Psoas muscle (tissue), 8 donors: Measurements from ENCODE around the gene GNG7. TPM values are rescaled to one million over a fixed set of nuclear protein-coding genes. Genes with fewer than 3 reads are reported as not detected.

Source experiments
- ATAC-seq, 4 donors: fragments of 200-7000 bp; cut with Tn5 transposase; one replicate each; pipeline ENCODE4 v1.9.1; 2020; ENCODE audit warnings: moderate library complexity in 3 of 4, mild to moderate bottlenecking in 2 of 4
- DNase-seq, 2 donors: peaks; one replicate each; pipeline ENCODE4 v3.0.0-alpha.2; 2020
- H3K27ac ChIP-seq: fragments of 200-600 bp; one replicate; pipeline ENCODE4 v1.8.0; 2022
- H3K27me3 ChIP-seq, 3 donors: fragments of 200-600 bp in 1 of 3; one replicate each; pipeline versions ENCODE4 v1.6.1 to v1.8.0; 2013 to 2022; ENCODE audit warnings: low read length in 2 of 3, mild to moderate bottlenecking in 2 of 3, moderate library complexity in 1 of 3; ENCODE audit not compliant: insufficient read depth in 3 of 3
- H3K36me3 ChIP-seq, 2 donors: fragments of 200-600 bp in 1 of 2; one replicate each; pipeline versions ENCODE4 v1.6.1 to v1.8.0; 2013 to 2022; ENCODE audit warnings: low read depth in 1 of 2, mild to moderate bottlenecking in 1 of 2, moderate library complexity in 1 of 2; ENCODE audit not compliant: insufficient read depth in 1 of 2
- H3K4me1 ChIP-seq: fragments of 200-600 bp; one replicate; pipeline ENCODE4 v1.8.0; 2022
- H3K4me3 ChIP-seq: fragments of 200-600 bp; one replicate; pipeline ENCODE4 v1.8.0; 2022; ENCODE audit warnings: mild to moderate bottlenecking
- H3K9me3 ChIP-seq: fragments of 200-600 bp; one replicate; pipeline ENCODE4 v1.8.0; 2022
- WGBS, 3 donors: extraction: QIAGEN DNeasy Blood & Tissue Kit; methylation state at CpG; one replicate each; pipeline versions ENCODE4 v1.1.6 to v1.1.7; 2013; 5-methylcytosine and 5-hydroxymethylcytosine counted together
- intact Hi-C, 2 donors: fragments of 100-400 bp; cut with DNase I; formaldehyde crosslinking; loops; one replicate each; pipeline versions ENCODE4 v1.11.0 to v1.14.2; 2022
- polyA plus RNA-seq, 3 donors: library from polyadenylated mRNA; stranded (reverse); fragments of 200-250 nt; gene quantifications; one replicate each; pipeline ENCODE4 v1.2.3, GENCODE V29; 2013
- total RNA-seq, 4 donors: library from RNA; stranded (reverse); fragmentation: NEBNext Ultra II Directional in 2 of 4; extraction: Animal tissue kit (Norgen Biotek cat#: 25700) in 2 of 4; gene quantifications; one replicate each; pipeline versions ENCODE4 v1.2.1 to v1.2.4, GENCODE V29; 2021 to 2023
- TF ChIP-seq, protein P1 (sequence below): fragments of 200-600 bp; IDR thresholded peaks from one replicate; pipeline ENCODE4 v1.8.0; 2022; ENCODE audit warnings: antibody characterized with exemption
- donor health status: healthy with polysubstance abuse.
- donor health status: DM: no; HTN: no; CAD: no; lungs with moderate emphysema.
- donor health status: Bipolar disorder and iron deficiency.
- donor health status: healthy.
- donor health status: DM: yes; HTN: yes; CAD: no.
- donor health status: DM: no; HTN: no; CAD: no.
- donor health status: DM: no; HTN: no; CAD: no.
- donor health status: DM: yes; HTN: yes; CAD: no.

GNG7 gene
- total and polyA plus RNA-seq, 7 donors = 0.48 to 5.4 (median 1.2) TPM

DNA sequence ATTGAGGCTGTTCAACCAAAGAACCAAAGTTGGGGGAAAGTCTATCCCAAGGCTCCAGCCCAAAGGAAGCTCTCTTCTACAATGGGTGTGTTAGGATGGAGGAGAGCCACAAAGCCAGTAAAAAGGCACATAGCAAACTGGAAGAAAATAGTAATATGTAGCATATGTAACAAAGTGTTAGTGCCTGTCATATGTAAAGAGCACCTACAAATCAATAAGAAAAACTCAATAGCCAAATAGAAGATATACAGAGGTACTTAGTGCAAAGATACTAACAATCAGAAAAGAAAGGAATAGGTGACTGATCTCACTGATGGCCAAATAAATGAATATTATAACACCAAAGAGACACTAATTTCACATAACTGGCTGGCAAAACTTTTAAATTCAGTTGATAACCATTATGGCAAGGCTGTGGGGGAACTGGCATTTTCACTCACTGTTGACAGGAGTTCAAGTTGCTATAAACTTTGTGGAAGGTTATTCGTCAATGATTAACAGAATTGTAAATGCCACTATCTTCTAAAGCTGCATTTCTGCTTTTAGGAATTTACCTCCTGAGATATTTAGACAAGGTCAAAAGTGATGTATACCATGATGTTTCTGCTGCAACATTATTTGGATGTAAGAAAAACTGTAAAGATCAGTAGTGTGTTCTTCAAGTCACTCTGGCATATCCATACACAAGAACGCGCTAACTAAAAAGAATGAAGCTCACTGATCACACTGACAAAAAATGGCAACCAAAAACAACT lies 110.8 kb downstream of the GNG7 start:
- Histone ChIP-seq H3K9me3 (no peaks in the 10 kb centered on the region), H3K27me3 (no peaks in the 10 kb centered on the region), H3K4me3 (no peak overlapping the region), H3K27ac (no peak overlapping the region), H3K36me3 (no peaks in the 10 kb centered on the region), H3K4me1 (no peaks in the 10 kb centered on the region)
- 96 to 100% (median 96%) methylated on average over 3 of the region's 3 CpGs for WGBS, 3 donors
- DNase-seq (no peak), ATAC-seq (no peak)
- intact Hi-C loops = no loop called here
- TF ChIP-seq, protein P1, sequence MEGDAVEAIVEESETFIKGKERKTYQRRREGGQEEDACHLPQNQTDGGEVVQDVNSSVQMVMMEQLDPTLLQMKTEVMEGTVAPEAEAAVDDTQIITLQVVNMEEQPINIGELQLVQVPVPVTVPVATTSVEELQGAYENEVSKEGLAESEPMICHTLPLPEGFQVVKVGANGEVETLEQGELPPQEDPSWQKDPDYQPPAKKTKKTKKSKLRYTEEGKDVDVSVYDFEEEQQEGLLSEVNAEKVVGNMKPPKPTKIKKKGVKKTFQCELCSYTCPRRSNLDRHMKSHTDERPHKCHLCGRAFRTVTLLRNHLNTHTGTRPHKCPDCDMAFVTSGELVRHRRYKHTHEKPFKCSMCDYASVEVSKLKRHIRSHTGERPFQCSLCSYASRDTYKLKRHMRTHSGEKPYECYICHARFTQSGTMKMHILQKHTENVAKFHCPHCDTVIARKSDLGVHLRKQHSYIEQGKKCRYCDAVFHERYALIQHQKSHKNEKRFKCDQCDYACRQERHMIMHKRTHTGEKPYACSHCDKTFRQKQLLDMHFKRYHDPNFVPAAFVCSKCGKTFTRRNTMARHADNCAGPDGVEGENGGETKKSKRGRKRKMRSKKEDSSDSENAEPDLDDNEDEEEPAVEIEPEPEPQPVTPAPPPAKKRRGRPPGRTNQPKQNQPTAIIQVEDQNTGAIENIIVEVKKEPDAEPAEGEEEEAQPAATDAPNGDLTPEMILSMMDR = no peak

GRCh38 chr19:2590630-2591399 lies 111.7 kb downstream of the GNG7 start:
- H3K4me3 ChIP-seq = no peak overlapping the region
- intact Hi-C loops = no loop called here
- no peaks in the 10 kb centered on the region for H3K4me1 ChIP-seq
- no peaks in the 10 kb centered on the region for H3K9me3 ChIP-seq
- no peak for DNase-seq
- H3K27ac ChIP-seq = no peak overlapping the region
- H3K27me3 ChIP-seq = no peaks in the 10 kb centered on the region
- 86 to 94% (median 89%) methylated on average over 9 of the region's 9 CpGs for WGBS, 3 donors
- TF ChIP-seq, protein P1 = no peak
- ATAC-seq = no peak
- no peaks in the 10 kb centered on the region for H3K36me3 ChIP-seq

GRCh38 chr19:2589441-2589840 lies 113.1 kb downstream of the GNG7 start:
- intact Hi-C loops = no loop called here
- 90 to 94% (median 92%) methylated on average over 10 of the region's 10 CpGs for WGBS, 3 donors

GRCh38 chr19:2588081-2588777 lies 114.3 kb downstream of the GNG7 start:
- Histone ChIP-seq H3K36me3 (no peaks in the 10 kb centered on the region), H3K4me3 (peak overlapping the region; percentile 18), H3K27me3 (no peaks in the 10 kb centered on the region), H3K4me1 (no peaks in the 10 kb centered on the region), H3K9me3 (no peaks in the 10 kb centered on the region), H3K27ac (peak overlapping the region; percentile 21)
- ATAC-seq (peak; percentile 48 to 84 (median 82)), DNase-seq (peak; percentile 57 to 67)
- whole genome bisulfite sequencing, 3 donors = 20 to 41% (median 30%) methylated on average over 30 of the region's 30 CpGs
- intact Hi-C loops = no loop called here
- TF ChIP-seq, protein P1 = no peak

More at GRCh38 chr19:2589441-2589840, 113.1 kb downstream of the GNG7 start:
- DNase-seq (no peak), ATAC-seq (no peak)
- TF ChIP-seq, protein P1 = no peak
- no peak overlapping the region for H3K4me3 ChIP-seq
- H3K36me3 ChIP-seq = no peaks in the 10 kb centered on the region
- no peaks in the 10 kb centered on the region for H3K4me1 ChIP-seq
- H3K27me3 ChIP-seq = no peaks in the 10 kb centered on the region
- H3K9me3 ChIP-seq = no peaks in the 10 kb centered on the region
- H3K27ac ChIP-seq = no peak overlapping the region
